Coronary artery (tissue), 2 donors: ENCODE data around the gene AEN.

Experiments
- DNase-seq: peaks from one replicate; pipeline ENCODE4 v3.0.0-alpha.2; 2017; ENCODE audit warnings: low spot score
- H3K27ac ChIP-seq, 2 donors: fragments of 200-600 bp; sonication (generic); one replicate each; pipeline ENCODE4 v1.5.1; 2016 to 2019
- H3K4me3 ChIP-seq: fragments of 200-600 bp; sonication (generic); 2 replicates; pipeline ENCODE4 v1.5.1; 2016; ENCODE audit warnings: mild to moderate bottlenecking, moderate library complexity
- TF ChIP-seq, protein P1 (sequence below): fragments of 200-600 bp; sonication (generic); IDR thresholded peaks from one replicate; pipeline ENCODE4 v1.5.1; 2019; ENCODE audit warnings: antibody characterized with exemption

Gene AEN

GRCh38 chr15:88613074-88613944, 7.8 kb upstream of the AEN start:
- Histone ChIP-seq H3K4me3 (no peak overlapping the region), H3K27ac (no peak overlapping the region)
- DNase-seq: no peak
- TF ChIP-seq, protein P1, sequence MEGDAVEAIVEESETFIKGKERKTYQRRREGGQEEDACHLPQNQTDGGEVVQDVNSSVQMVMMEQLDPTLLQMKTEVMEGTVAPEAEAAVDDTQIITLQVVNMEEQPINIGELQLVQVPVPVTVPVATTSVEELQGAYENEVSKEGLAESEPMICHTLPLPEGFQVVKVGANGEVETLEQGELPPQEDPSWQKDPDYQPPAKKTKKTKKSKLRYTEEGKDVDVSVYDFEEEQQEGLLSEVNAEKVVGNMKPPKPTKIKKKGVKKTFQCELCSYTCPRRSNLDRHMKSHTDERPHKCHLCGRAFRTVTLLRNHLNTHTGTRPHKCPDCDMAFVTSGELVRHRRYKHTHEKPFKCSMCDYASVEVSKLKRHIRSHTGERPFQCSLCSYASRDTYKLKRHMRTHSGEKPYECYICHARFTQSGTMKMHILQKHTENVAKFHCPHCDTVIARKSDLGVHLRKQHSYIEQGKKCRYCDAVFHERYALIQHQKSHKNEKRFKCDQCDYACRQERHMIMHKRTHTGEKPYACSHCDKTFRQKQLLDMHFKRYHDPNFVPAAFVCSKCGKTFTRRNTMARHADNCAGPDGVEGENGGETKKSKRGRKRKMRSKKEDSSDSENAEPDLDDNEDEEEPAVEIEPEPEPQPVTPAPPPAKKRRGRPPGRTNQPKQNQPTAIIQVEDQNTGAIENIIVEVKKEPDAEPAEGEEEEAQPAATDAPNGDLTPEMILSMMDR: no peak

DNA sequence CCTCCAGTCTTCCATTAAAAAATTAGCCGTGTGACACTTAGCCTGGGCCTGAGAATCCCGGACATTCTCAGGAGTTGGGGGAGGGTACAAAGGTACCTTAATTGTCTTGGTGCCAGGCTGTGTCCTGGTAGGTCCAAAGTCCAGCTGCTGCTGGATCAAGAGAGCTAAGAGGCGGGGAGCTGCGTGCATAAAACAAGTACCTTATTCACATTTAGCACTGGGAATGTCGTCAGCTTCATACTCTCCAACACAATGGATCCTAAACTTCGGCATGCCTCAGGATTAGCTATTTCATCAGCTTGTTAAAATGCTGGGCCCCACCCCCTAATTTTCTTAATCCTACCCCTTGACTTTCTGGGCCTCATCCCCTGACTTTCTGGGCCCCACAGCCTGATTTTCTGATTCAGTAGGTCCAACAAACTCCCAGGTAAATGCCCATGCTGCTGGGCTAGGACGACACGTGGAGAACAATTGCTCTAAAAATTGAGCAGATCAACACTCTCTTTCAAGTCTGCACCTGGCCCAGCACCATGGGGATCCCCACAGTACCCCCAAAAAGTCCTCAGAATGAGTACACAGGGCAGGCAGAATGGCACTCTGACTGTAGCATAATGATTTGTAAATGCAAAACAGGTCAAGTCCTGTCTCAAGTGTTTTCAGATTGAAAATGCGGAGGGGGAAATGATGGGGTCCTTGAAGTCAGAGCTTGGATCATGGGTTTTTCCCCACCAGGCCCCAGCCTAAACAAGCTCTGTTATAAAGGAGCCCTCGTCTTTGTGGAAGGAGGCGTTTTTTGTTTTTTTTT, 5.6 kb upstream of the AEN start:
- no peak for DNase-seq
- Histone ChIP-seq H3K27ac (no peak overlapping the region), H3K4me3 (no peak overlapping the region)
- TF ChIP-seq, protein P1: no peak

DNA sequence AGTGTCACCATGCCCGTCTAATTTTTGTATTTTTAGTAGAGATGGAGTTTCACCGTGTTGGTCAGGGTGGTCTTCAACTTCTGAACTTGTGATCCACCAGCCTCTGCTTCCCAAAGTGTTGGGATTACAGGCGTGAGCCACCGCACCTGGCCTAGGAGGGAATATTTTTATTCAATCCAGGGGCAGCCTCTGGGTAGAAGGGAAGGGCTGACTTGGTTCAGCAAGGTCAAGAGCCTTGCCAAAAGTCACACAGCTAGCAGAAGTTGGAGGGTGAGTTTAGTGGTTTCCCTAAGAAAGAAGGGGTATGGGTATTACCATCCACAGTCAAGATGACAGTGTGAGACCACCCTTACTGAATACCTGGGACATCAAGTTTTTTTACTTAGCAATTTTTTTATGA, 4.9 kb upstream of the AEN start:
- Histone ChIP-seq H3K27ac (no peak overlapping the region), H3K4me3 (no peak overlapping the region)
- TF ChIP-seq, protein P1: no peak
- no peak for DNase-seq

DNA sequence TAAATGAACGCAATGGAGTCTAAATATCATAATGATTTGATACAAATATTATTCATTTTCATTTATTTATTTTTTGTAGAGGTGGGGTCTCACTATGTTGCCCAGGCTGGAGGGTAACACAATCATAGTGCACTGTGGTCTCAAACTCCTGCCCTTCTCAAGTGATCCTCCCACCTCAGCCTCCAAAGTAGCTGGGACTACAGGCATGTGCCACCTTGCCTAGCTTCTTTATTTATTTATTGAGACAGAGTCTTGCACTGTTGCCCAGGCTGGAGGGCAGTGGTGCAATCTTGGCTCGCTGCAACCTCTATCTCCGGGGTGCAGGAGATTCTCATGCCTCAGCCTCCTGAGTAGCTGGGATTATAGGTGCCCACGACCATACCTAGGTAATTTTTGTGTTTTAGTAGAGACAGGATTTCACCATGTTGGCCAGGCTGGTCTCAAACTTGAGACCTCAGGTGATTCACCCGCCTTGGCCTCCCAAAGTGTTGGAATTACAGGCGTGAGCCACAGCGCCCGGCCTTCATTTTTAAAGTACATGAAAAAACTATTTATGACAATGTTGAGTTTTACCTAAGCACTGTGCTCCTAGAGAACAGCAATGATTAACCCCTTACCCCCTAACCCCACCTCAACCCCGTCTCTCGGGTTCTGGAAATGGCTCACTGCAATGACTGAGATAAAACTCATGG, 4.0 kb upstream of the AEN start:
- no peak for DNase-seq
- TF ChIP-seq, protein P1: no peak
- Histone ChIP-seq H3K27ac (no peak overlapping the region), H3K4me3 (no peak overlapping the region)

- Histone ChIP-seq H3K4me3 (no peak overlapping the region), H3K27ac (no peak overlapping the region)
- TF ChIP-seq, protein P1: no peak
- DNase-seq: no peak
Measured at GRCh38 chr15:88617790-88618189, 3.4 kb upstream of the AEN start.

DNA sequence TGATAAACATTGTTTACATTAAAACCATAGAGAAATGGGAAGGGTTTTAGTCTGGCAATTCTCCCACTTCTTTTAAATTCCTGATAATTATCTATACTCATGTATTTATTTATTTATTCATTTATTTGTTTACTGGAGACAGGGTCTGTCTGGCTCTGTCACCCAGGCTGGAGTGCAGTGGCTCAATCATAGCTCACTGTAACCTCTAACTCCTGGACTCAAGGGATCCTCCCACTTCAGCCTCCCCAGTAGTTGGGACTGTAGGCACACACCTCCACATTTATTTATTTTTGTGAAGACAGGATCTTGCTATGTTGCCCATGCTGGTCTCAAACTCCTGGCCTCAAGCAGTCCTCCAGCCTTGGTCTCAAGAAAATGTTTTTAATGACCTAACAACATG, 2.5 kb upstream of the AEN start:
- TF ChIP-seq, protein P1: no peak
- Histone ChIP-seq H3K4me3 (no peak overlapping the region), H3K27ac (no peak overlapping the region)
- DNase-seq: no peak
